Ishikawa (cell line): Measurements from ENCODE around the gene CCDC172.

Experiments used
- CEBPB ChIP-seq: IDR thresholded peaks from 2 replicates; pipeline ENCODE4 v1.6.1; 2012
- CREB1 ChIP-seq: IDR thresholded peaks from 2 replicates; pipeline ENCODE4 v1.6.1; 2012; ENCODE audit warnings: low read depth
- EGR1 ChIP-seq: IDR thresholded peaks from 2 replicates; pipeline ENCODE4 v1.6.1; 2012
- EP300 ChIP-seq: IDR thresholded peaks from 2 replicates; pipeline ENCODE4 v1.6.1; 2012; ENCODE audit warnings: borderline replicate concordance
- FOXM1 ChIP-seq: IDR thresholded peaks from 2 replicates; pipeline ENCODE4 v1.6.1; 2012; ENCODE audit warnings: low read depth, borderline replicate concordance
- MAX ChIP-seq: IDR thresholded peaks from 2 replicates; pipeline ENCODE4 v1.6.1; 2012
- NFIC ChIP-seq: IDR thresholded peaks from 2 replicates; pipeline ENCODE4 v1.6.1; 2012
- RAD21 ChIP-seq: IDR thresholded peaks from 2 replicates; pipeline ENCODE4 v1.6.1; 2012; ENCODE audit warnings: low read depth
- REST ChIP-seq: IDR thresholded peaks from 2 replicates; pipeline ENCODE4 v1.6.1; 2012; ENCODE audit warnings: low read depth, mild to moderate bottlenecking
- TAF1 ChIP-seq: IDR thresholded peaks from 2 replicates; pipeline ENCODE4 v1.6.1; 2012; ENCODE audit warnings: low read depth, mild to moderate bottlenecking
- TCF12 ChIP-seq: IDR thresholded peaks from 2 replicates; pipeline ENCODE4 v1.6.1; 2012; ENCODE audit warnings: low read depth
- TEAD4 ChIP-seq: IDR thresholded peaks from 2 replicates; pipeline ENCODE4 v1.6.1; 2012
- USF1 ChIP-seq: IDR thresholded peaks from 2 replicates; pipeline ENCODE4 v1.6.1; 2012
- YY1 ChIP-seq: IDR thresholded peaks from 2 replicates; pipeline ENCODE4 v1.6.1; 2012; ENCODE audit warnings: low read depth
- ZBTB7A ChIP-seq: IDR thresholded peaks from 2 replicates; pipeline ENCODE4 v1.6.1; 2012; ENCODE audit warnings: low read depth

The CCDC172 gene

DNA sequence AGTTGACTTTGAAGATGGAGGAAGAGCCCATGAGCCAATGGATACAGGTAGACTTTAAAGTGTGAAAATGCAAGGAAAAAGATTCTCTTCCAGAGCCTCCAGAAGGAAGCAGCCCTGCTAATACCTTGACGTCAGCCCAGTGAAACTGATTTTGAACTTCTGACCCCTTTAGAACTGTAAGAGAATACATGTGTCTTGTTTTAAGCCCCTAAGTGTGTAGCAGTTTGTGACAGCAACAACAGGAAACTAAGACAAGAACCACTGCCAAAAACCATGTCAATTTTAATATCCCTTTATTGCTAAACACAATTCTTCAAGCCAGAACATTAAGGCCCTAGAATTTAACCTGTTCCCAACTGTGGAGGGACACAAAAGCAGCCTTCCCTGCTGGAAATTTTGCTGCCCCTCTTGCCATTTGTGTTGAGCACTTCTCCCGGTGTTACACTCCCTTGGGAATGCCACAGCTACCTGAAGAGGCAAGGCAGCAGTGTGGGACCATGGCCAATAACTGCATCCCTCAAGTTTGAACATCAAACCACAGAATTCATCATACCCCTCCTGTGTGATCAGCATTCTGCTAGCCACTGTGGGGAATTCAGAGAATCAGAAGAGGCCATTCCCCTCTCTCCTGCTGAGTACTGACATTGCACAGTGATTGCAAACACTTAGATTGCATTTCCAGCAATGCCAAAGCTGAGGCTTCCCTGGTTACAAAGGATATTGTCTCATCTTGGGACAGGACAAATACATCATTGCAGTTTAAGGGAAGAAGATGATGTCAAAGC, 12.3 kb upstream of the CCDC172 start:
- TF ChIP-seq RAD21 (no peak), YY1 (no peak), EP300 (no peak), REST (no peak), CEBPB (no peak), USF1 (no peak), TEAD4 (no peak), TCF12 (no peak), CREB1 (no peak), MAX (no peak), ZBTB7A (no peak), FOXM1 (no peak), NFIC (no peak), TAF1 (no peak), EGR1 (no peak)

GRCh38 chr10:116312548-116312947, 11.7 kb upstream of the CCDC172 start:
- TF ChIP-seq REST, result no peak
- TF ChIP-seq EP300, result no peak
- no peak for TF ChIP-seq FOXM1
- no peak for TF ChIP-seq EGR1
- no peak for TF ChIP-seq USF1
- TF ChIP-seq YY1, result no peak
- TF ChIP-seq TEAD4, result no peak
- TF ChIP-seq CEBPB, result no peak
- TF ChIP-seq CREB1, result no peak
- no peak for TF ChIP-seq NFIC
- no peak for TF ChIP-seq MAX
- no peak for TF ChIP-seq RAD21
- no peak for TF ChIP-seq TCF12
- TF ChIP-seq ZBTB7A, result no peak
- TF ChIP-seq TAF1, result no peak

DNA sequence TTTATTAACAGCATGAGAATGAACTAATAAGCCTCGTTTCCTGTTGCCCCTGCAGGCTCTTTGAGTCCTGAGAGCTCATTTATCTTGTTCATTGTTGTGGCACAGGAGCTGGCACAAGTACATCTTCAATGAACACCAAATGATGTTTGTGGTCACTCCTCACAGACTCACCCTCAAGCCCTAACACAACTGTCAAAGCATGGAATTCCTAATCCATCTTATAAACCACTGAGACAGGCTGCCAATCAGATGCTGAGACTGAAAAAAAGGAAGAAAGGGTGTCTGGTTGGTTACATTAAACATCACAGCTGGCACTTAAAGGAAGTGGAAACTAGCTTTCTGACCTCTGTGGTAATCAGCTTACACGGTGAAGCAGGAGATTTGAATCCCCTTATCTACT, 7.7 kb upstream of the CCDC172 start:
- TF ChIP-seq NFIC (no peak), MAX (no peak), TAF1 (no peak), CREB1 (no peak), FOXM1 (no peak), USF1 (no peak), TCF12 (no peak), YY1 (no peak), EGR1 (no peak), CEBPB (no peak), TEAD4 (no peak), REST (no peak), EP300 (no peak)
